Measurements from ENCODE around the gene RPL4. TPM values are rescaled to one million over a fixed set of nuclear protein-coding genes. Genes with fewer than 3 reads are reported as not detected.
A peak's percentile ranks its signal among the peaks of the same experiment; 100 is the strongest.

The RPL4 gene
- total RNA-seq, 1 experiment from 2014 or later: 2,320 TPM

- peaks cover 15% of the 10 kb centered on the region; the same call in 1 of the 2 replicates for H3F3A ChIP-seq (ENCODE audit: insufficient read depth, low read depth)
- no peak overlapping the region for H3K4me3 ChIP-seq
- peak overlapping the region; percentile 34; the same call in 1 of the 2 replicates for H3K4me2 ChIP-seq
- no peaks in the 10 kb centered on the region for H3K9me3 ChIP-seq (ENCODE audit: insufficient read depth, low read depth)
- H3K79me2 ChIP-seq (ENCODE audit: low read depth): peaks cover 12% of the 10 kb centered on the region
- TF ChIP-seq CTCF (conservative IDR thresholded peaks at IDR 0.05) (no peak), EZH2 (IDR thresholded peaks at IDR 0.05; ENCODE audit: low read depth) (no peak)
- no peaks in the 10 kb centered on the region for H3K27me3 ChIP-seq (ENCODE audit: insufficient read depth, low read depth)
- no peaks in the 10 kb centered on the region for H4K20me1 ChIP-seq (ENCODE audit: insufficient read depth)
- POLR2A ChIA-PET (ENCODE audit: unreplicated experiment): no interaction called here
- intact Hi-C loops (cut with micrococcal nuclease; ENCODE audit: unreplicated experiment): loop anchor here (10.0 kb wide), 1 partner anchor 877 kb away; the partner anchor contains the start of gene INTS14
- H3K9me2 ChIP-seq (ENCODE audit: insufficient read depth): no peaks in the 10 kb centered on the region
- DNase-seq: peak in 1 of 2 experiments; percentile 56
- no TSS peak for BruUV-seq (replicated peaks)
- H3K36me3 ChIP-seq (ENCODE audit: low read depth): peaks cover 11% of the 10 kb centered on the region; the same call in 1 of the 2 replicates
- peak overlapping the region; percentile 44 for H3K27ac ChIP-seq
- H2AFZ ChIP-seq: no peak overlapping the region
- H3K4me1 ChIP-seq (replicated peaks; ENCODE audit: insufficient read depth): peaks cover 27% of the 10 kb centered on the region
- CTCF ChIA-PET: no interaction called here
Observed at GRCh38 chr15:66491846-66492245, 12.8 kb downstream of the RPL4 start.

- Histone ChIP-seq H3K27ac (no peak overlapping the region), H3F3A (ENCODE audit: insufficient read depth, low read depth) (peaks cover 17% of the 10 kb centered on the region; the same call in 1 of the 2 replicates), H3K36me3 (ENCODE audit: low read depth) (peaks cover 7% of the 10 kb centered on the region; the same call in 1 of the 2 replicates), H2AFZ (no peak overlapping the region), H3K4me2 (no peak overlapping the region), H3K27me3 (ENCODE audit: insufficient read depth, low read depth) (no peaks in the 10 kb centered on the region), H3K79me2 (ENCODE audit: low read depth) (no peaks in the 10 kb centered on the region), H3K9me3 (ENCODE audit: insufficient read depth, low read depth) (no peaks in the 10 kb centered on the region), H3K9me2 (ENCODE audit: insufficient read depth) (no peaks in the 10 kb centered on the region), H3K4me3 (no peak overlapping the region), H4K20me1 (ENCODE audit: insufficient read depth) (no peaks in the 10 kb centered on the region), H3K4me1 (replicated peaks; ENCODE audit: insufficient read depth) (peaks cover 22% of the 10 kb centered on the region)
- POLR2A ChIA-PET (ENCODE audit: unreplicated experiment): no interaction called here
- CTCF ChIA-PET: no interaction called here
- BruUV-seq (replicated peaks): no TSS peak
- DNase-seq: no peak
- intact Hi-C loops (cut with micrococcal nuclease; ENCODE audit: unreplicated experiment): no loop called here
- TF ChIP-seq CTCF (conservative IDR thresholded peaks at IDR 0.05) (no peak), EZH2 (IDR thresholded peaks at IDR 0.05; ENCODE audit: low read depth) (no peak)
Observed at GRCh38 chr15:66489179-66489791, 15.4 kb downstream of the RPL4 start.

GRCh38 chr15:66488525-66488924 lies 16.1 kb downstream of the RPL4 start:
- intact Hi-C loops (cut with micrococcal nuclease; ENCODE audit: unreplicated experiment): no loop called here
- H3K4me2 ChIP-seq: no peak overlapping the region
- H3K36me3 ChIP-seq (ENCODE audit: low read depth): peaks cover 7% of the 10 kb centered on the region; the same call in 1 of the 2 replicates
- no peak overlapping the region for H3K27ac ChIP-seq
- H4K20me1 ChIP-seq (ENCODE audit: insufficient read depth): no peaks in the 10 kb centered on the region
- CTCF ChIA-PET: no interaction called here
- DNase-seq: no peak
- no peak overlapping the region for H2AFZ ChIP-seq
- no peaks in the 10 kb centered on the region for H3K27me3 ChIP-seq (ENCODE audit: insufficient read depth, low read depth)
- TF ChIP-seq EZH2 (IDR thresholded peaks at IDR 0.05; ENCODE audit: low read depth) (no peak), CTCF (conservative IDR thresholded peaks at IDR 0.05) (no peak)
- no peak overlapping the region for H3K4me3 ChIP-seq
- peaks cover 25% of the 10 kb centered on the region; the same call in 1 of the 2 replicates for H3F3A ChIP-seq (ENCODE audit: insufficient read depth, low read depth)
- POLR2A ChIA-PET (ENCODE audit: unreplicated experiment): no interaction called here
- peaks cover 30% of the 10 kb centered on the region for H3K4me1 ChIP-seq (replicated peaks; ENCODE audit: insufficient read depth)
- no peaks in the 10 kb centered on the region for H3K79me2 ChIP-seq (ENCODE audit: low read depth)
- no peaks in the 10 kb centered on the region for H3K9me2 ChIP-seq (ENCODE audit: insufficient read depth)
- no peaks in the 10 kb centered on the region for H3K9me3 ChIP-seq (ENCODE audit: insufficient read depth, low read depth)
- BruUV-seq (replicated peaks): no TSS peak
